ENCODE results near the gene CEMP1. TPM values are rescaled to one million over a fixed set of nuclear protein-coding genes. Genes with fewer than 3 reads are reported as not detected.

CEMP1 gene
- total and polyA plus RNA-seq, 8 donors = 0.12 to 1.2 (median 0.71) TPM

- no peaks in the 10 kb centered on the region for H3K36me3 ChIP-seq
- TF ChIP-seq CTCF (IDR thresholded peaks at IDR 0.05) = no peak
- peak within 1 kb of the TSS; percentile 96 to 98 (median 96) for H3K27ac ChIP-seq
- 1% methylated on average over 92 to 122 of the region's 122 CpGs for WGBS, 2 donors
- H3K4me1 ChIP-seq = peaks cover 24 to 32% (median 29%) of the 10 kb centered on the region in 3 donors
- DNase-seq = peak; percentile 92 to 99 (median 96)
- no peaks in the 10 kb centered on the region for H3K9me3 ChIP-seq
- FAIRE-seq = no peak
- peak within 1 kb of the TSS; percentile 68 to 97 (median 81) for H3K4me3 ChIP-seq
- ATAC-seq = peak; percentile 86 to 89 (median 88)
- intact Hi-C loops (cut with DNase I) = no loop called here
- H3K27me3 ChIP-seq = no peaks in the 10 kb centered on the region
These were observed 17.5 kb downstream of the CEMP1 start, which contains the start of gene ATP6V0C for GRCh38 chr16:2513405-2514332. Gene ATP6V0C, plus strand, starts transcription at chr16:2513952. Its CDS starts 152 bp downstream, at chr16:2514104.

- Histone ChIP-seq H3K27me3 (no peaks in the 10 kb centered on the region), H3K4me3 (peak overlapping the region in 3 of 4 donors; percentile 71 to 97 (median 91)), H3K4me1 (peaks cover 24 to 29% (median 28%) of the 10 kb centered on the region in 3 donors), H3K27ac (peak overlapping the region; percentile 96 to 98 (median 96)), H3K9me3 (no peaks in the 10 kb centered on the region), H3K36me3 (no peaks in the 10 kb centered on the region)
- WGBS, 2 donors = 15 to 21% methylated on average over 15 of the region's 15 CpGs
- intact Hi-C loops (cut with DNase I) = no loop called here
- DNase-seq = peak in 4 of 6 donors; percentile 63 to 84 (median 67)
- no peak for TF ChIP-seq CTCF (IDR thresholded peaks at IDR 0.05)
- FAIRE-seq = no peak
- peak; percentile 1 to 11 (median 6) for ATAC-seq
These were observed 18.3 kb downstream of the CEMP1 start for GRCh38 chr16:2512735-2513404.

GRCh38 chr16:2511996-2512734 lies 19.0 kb downstream of the CEMP1 start:
- FAIRE-seq (no peak), ATAC-seq (no peak), DNase-seq (peak in 1 of 6 donors; percentile 67)
- Histone ChIP-seq H3K4me3 (no peak overlapping the region), H3K36me3 (peaks cover 0 to 5% (median 0%) of the 10 kb centered on the region in 3 donors), H3K27ac (peak overlapping the region in 3 of 4 donors; percentile 96 to 98 (median 96)), H3K27me3 (no peaks in the 10 kb centered on the region), H3K4me1 (peaks cover 22 to 28% (median 24%) of the 10 kb centered on the region in 3 donors), H3K9me3 (no peaks in the 10 kb centered on the region)
- intact Hi-C loops (cut with DNase I) = no loop called here
- 81 to 88% methylated on average over 17 of the region's 17 CpGs for WGBS, 2 donors
- TF ChIP-seq CTCF (IDR thresholded peaks at IDR 0.05) = no peak

- Histone ChIP-seq H3K36me3 (peaks cover 0 to 5% (median 0%) of the 10 kb centered on the region in 3 donors), H3K9me3 (no peaks in the 10 kb centered on the region), H3K27me3 (no peaks in the 10 kb centered on the region), H3K4me3 (no peak overlapping the region), H3K27ac (no peak overlapping the region), H3K4me1 (peaks cover 13 to 19% (median 15%) of the 10 kb centered on the region in 3 donors)
- no peak for TF ChIP-seq CTCF (IDR thresholded peaks at IDR 0.05)
- FAIRE-seq (no peak), DNase-seq (peak in 3 of 6 donors; percentile 58 to 62 (median 59)), ATAC-seq (no peak)
- WGBS, 2 donors = 75 to 76% methylated on average over 24 of the region's 24 CpGs
- intact Hi-C loops (cut with DNase I) = no loop called here
These were observed 19.9 kb downstream of the CEMP1 start for GRCh38 chr16:2511128-2511800.
